Esophagus squamous epithelium (tissue), 5 donors: ENCODE results near the gene SETDB2. TPM values are rescaled to one million over a fixed set of nuclear protein-coding genes. Genes with fewer than 3 reads are reported as not detected.

ENCODE experiments used
- DNase-seq: peaks from one replicate; lab custom pipeline; 2025; lab: John Stamatoyannopoulos, UW
- H3K27ac ChIP-seq, 4 donors: fragments of 200-600 bp; sonication (generic); one replicate each; pipeline ENCODE4 v1.5.1; 2016 to 2019; ENCODE audit warnings: mild to moderate bottlenecking in 1 of 4
- H3K27me3 ChIP-seq, 4 donors: fragments of 200-600 bp; sonication (generic); 1 replicate in 3 of 4; 2 replicates in 1 of 4; pipeline versions ENCODE4 v1.5.1 to v1.6.0; 2017 to 2021; ENCODE audit warnings: antibody characterized with exemption in 1 of 4
- H3K36me3 ChIP-seq, 3 donors: fragments of 200-600 bp; sonication (generic); one replicate each; pipeline ENCODE4 v1.5.1; 2016 to 2019
- H3K4me1 ChIP-seq, 3 donors: fragments of 200-600 bp; sonication (generic); one replicate each; pipeline ENCODE4 v1.5.1; 2017 to 2019
- H3K4me3 ChIP-seq, 4 donors: fragments of 200-600 bp; sonication (generic); 1 replicate in 3 of 4; 2 replicates in 1 of 4; pipeline ENCODE4 v1.5.1; 2016 to 2019; ENCODE audit warnings: mild to moderate bottlenecking in 2 of 4, moderate library complexity in 1 of 4
- H3K9me3 ChIP-seq, 3 donors: fragments of 200-600 bp; sonication (generic); one replicate each; pipeline ENCODE4 v1.5.1; 2016 to 2019
- POLR2A ChIP-seq, 4 donors: fragments of 450-650 bp; IDR thresholded peaks; one replicate each; pipeline ENCODE4 v1.6.1; 2017; ENCODE audit warnings: antibody characterized with exemption in 4 of 4, mild to moderate bottlenecking in 4 of 4, moderate library complexity in 3 of 4
- WGBS, 2 donors: methylation state at CpG; one replicate each; pipeline ENCODE4 v1.1.5; 2018; 5-methylcytosine and 5-hydroxymethylcytosine counted together
- intact Hi-C: fragments of 100-400 bp; cut with DNase I; formaldehyde crosslinking; loops from one replicate; pipeline ENCODE4 v1.15.0; 2022
- total RNA-seq, 4 donors: library from RNA; depleted of rRNA; stranded (reverse); fragments of >200 nt; gene quantifications; one replicate each; pipeline ENCODE4 v1.1.0, GENCODE V29; 2016
- TF ChIP-seq, protein P1 (sequence below), 6 experiments: fragments of 450-650 bp in 4 of 6; fragments of 200-600 bp in 2 of 6; sonication (generic) in 2 of 6; IDR thresholded peaks; one replicate each; pipeline ENCODE4 v1.5.1; 2016 to 2019; ENCODE audit warnings: antibody characterized with exemption in 6 of 6, mild to moderate bottlenecking in 4 of 6, moderate library complexity in 4 of 6
- donor health status: DM: yes; HTN: yes; CAD: no.

Gene SETDB2, protein sequence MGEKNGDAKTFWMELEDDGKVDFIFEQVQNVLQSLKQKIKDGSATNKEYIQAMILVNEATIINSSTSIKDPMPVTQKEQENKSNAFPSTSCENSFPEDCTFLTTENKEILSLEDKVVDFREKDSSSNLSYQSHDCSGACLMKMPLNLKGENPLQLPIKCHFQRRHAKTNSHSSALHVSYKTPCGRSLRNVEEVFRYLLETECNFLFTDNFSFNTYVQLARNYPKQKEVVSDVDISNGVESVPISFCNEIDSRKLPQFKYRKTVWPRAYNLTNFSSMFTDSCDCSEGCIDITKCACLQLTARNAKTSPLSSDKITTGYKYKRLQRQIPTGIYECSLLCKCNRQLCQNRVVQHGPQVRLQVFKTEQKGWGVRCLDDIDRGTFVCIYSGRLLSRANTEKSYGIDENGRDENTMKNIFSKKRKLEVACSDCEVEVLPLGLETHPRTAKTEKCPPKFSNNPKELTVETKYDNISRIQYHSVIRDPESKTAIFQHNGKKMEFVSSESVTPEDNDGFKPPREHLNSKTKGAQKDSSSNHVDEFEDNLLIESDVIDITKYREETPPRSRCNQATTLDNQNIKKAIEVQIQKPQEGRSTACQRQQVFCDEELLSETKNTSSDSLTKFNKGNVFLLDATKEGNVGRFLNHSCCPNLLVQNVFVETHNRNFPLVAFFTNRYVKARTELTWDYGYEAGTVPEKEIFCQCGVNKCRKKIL
- 1 to 10 TPM; 2.3 to 9.0 (median 4.8) TPM for total RNA-seq

DNA sequence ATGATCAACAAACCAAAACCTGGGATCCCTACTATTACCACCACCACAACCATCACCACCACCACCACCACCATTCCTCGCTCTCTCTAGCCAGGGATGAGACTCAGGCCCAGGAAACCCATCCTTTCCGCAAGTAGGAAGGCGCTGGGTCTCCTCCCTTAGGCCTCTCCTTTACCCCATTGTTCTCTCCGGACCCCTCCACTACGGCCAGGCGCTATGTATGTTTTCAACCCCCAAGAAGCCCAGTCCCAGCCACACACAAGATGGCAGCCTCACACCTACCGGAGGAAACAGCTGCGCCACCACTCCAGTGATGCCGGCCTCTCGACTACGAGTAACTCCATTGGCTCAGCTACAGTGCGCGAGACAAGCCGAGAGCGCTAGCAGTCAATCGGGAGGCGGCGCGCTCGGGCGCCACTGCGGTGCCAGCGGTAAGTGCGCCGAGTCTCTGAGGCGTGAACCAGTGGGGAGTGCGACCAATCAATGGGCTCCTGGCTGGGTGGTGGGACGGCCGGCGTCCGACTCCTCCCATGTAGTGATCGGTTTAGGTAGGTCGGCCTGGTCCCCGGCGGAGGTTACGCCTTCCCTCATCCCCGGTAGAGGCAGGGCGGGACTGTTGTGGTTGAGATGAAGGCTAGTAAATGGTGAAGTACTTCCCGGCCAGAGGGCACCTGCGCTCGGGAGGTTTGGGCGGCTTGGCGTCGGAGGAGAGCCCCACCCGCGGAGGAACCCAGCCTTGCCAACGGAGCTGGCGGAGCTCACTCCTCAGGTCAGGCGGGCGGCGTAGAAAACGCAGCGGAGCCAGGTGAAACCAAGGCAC is at the start of gene SETDB2, which contains the start of gene CAB39L:
SETDB2 (plus strand) TSS at position 571 of the 820 bp plus-strand sequence. CDS start 7,620 bp downstream, outside the sequence.
CAB39L (minus strand) TSS at position 361 of the 820 bp plus-strand sequence. CDS start 61,154 bp downstream, outside the sequence.
- peaks cover 6 to 49% (median 10%) of the 10 kb centered on the region in 3 donors for H3K4me1 ChIP-seq
- H3K36me3 ChIP-seq, result no peaks in the 10 kb centered on the region
- TF ChIP-seq, protein P1, sequence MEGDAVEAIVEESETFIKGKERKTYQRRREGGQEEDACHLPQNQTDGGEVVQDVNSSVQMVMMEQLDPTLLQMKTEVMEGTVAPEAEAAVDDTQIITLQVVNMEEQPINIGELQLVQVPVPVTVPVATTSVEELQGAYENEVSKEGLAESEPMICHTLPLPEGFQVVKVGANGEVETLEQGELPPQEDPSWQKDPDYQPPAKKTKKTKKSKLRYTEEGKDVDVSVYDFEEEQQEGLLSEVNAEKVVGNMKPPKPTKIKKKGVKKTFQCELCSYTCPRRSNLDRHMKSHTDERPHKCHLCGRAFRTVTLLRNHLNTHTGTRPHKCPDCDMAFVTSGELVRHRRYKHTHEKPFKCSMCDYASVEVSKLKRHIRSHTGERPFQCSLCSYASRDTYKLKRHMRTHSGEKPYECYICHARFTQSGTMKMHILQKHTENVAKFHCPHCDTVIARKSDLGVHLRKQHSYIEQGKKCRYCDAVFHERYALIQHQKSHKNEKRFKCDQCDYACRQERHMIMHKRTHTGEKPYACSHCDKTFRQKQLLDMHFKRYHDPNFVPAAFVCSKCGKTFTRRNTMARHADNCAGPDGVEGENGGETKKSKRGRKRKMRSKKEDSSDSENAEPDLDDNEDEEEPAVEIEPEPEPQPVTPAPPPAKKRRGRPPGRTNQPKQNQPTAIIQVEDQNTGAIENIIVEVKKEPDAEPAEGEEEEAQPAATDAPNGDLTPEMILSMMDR (IDR thresholded peaks at IDR 0.05), result peak in 5 of 6 experiments; percentile 28 to 61 (median 50)
- TF ChIP-seq POLR2A (IDR thresholded peaks at IDR 0.05), result peak in 3 of 4 donors; percentile 13 to 95 (median 84)
- no peaks in the 10 kb centered on the region for H3K9me3 ChIP-seq
- 1 to 3% methylated on average over 9 to 28 of the region's 53 CpGs for WGBS, 2 donors
- peak within 1 kb of the TSS; percentile 57 to 83 (median 70) for H3K4me3 ChIP-seq
- DNase-seq, result peak; percentile 98
- peak within 1 kb of the TSS; percentile 89 to 96 (median 92) for H3K27ac ChIP-seq
- intact Hi-C loops, result no loop called here
- H3K27me3 ChIP-seq, result no peaks in the 10 kb centered on the region

DNA sequence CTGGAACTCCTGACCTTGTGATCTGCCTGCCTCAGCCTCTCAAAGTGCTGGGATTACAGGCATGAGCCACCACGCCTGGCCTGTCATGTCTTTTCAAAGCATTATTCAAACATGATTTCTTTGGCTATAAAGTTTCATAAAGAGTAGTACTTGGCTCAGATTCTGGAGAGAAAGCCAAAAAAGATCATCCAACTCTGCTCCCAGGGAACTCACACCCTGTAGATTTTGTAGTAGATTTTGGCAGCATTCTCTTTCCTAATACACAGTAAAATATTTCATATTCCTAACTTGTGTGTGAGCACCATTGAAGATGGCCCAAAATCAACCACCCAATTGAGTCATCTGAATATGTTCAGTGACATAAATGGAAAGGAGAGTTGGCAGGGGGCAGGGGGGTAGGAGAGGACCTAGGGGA is 48.6 kb upstream of the SETDB2 start:
- intact Hi-C loops, result no loop called here
- peak overlapping the region in 3 of 4 donors; percentile 40 to 73 (median 70) for H3K27ac ChIP-seq
- DNase-seq, result no peak

DNA sequence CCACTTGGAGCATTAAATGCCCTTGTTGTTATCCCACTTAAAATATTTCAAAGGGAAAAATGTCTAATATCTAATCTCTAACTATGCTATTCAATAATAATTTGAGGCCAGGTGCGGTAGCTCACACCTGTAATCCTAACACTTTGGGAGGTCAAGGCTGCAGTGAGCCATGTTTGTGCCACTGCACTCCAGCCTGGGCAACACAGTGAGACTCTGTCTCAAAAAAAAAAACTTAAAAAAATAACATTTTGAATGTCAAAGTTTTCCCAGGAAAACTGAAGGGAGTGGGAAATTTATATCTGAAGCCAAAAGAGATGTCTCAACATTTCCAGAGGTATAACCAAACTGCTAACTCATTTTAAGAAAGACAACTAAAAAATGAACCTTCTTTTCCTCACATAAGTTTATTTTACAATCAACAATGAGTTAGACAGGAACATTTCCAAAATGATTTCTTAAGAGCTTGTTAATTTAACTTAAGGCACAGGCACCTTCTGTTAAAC is 48.1 kb upstream of the SETDB2 start:
- DNase-seq, result no peak
- intact Hi-C loops, result no loop called here
- Histone ChIP-seq H3K9me3 (no peaks in the 10 kb centered on the region), H3K4me3 (no peak overlapping the region), H3K27me3 (no peaks in the 10 kb centered on the region), H3K36me3 (no peaks in the 10 kb centered on the region), H3K4me1 (peaks cover 0 to 57% (median 3%) of the 10 kb centered on the region in 3 donors), H3K27ac (peak overlapping the region in 3 of 4 donors; percentile 40 to 73 (median 70))
- WGBS, 2 donors, result 56 to 88% methylated on average over 1 of the region's 1 CpG
- TF ChIP-seq, protein P1 (IDR thresholded peaks at IDR 0.05), result no peak
- TF ChIP-seq POLR2A (IDR thresholded peaks at IDR 0.05), result no peak

More for the DNA sequence above, 48.6 kb upstream of the SETDB2 start:
- Histone ChIP-seq H3K27me3 (no peaks in the 10 kb centered on the region), H3K36me3 (no peaks in the 10 kb centered on the region), H3K4me1 (peaks cover 0 to 52% (median 3%) of the 10 kb centered on the region in 3 donors), H3K4me3 (no peak overlapping the region), H3K9me3 (no peaks in the 10 kb centered on the region)
- WGBS, 2 donors, result 25 to 33% methylated on average over 1 of the region's 1 CpG
- TF ChIP-seq POLR2A (IDR thresholded peaks at IDR 0.05), result no peak
- TF ChIP-seq, protein P1 (IDR thresholded peaks at IDR 0.05), result no peak

DNA sequence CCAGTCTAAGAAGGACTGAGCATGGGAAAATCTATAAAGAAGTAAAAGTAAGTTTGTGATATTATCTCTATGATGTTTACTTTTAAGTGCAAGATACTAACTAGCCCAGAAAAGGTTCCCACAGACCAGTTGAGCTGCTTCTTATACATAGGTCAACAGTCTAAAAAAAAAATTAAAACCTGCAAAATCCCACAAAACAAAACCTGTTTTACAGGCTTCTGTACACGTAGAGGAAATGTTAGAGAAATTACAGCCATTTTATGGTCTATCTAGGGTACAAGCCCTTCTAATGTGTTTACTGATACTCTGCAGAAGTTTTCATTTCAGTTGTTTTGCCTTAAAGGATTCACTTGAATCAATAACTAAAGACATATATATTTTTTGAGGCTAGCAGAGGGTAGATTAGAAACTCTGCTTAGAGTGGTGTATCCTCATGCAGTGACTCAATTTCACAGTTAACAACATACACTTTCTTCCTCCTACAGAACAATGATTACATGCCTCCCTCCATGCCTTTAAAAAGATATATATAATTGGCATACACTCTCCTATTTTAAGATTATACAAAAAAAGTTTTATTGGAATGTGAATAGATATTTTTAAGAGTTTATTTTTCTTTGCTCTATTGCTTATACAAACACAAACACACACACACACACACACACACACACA is 44.1 kb upstream of the SETDB2 start:
- H3K27ac ChIP-seq, result peak overlapping the region; percentile 43 to 93 (median 82)
- no peak for DNase-seq
- WGBS, 2 donors, result 31 to 61% methylated on average over 1 of the region's 1 CpG
- no peaks in the 10 kb centered on the region for H3K27me3 ChIP-seq
- TF ChIP-seq, protein P1 (IDR thresholded peaks at IDR 0.05), result no peak
- TF ChIP-seq POLR2A (IDR thresholded peaks at IDR 0.05), result no peak
- peak overlapping the region; percentile 17 to 62 (median 47) for H3K4me3 ChIP-seq
- H3K36me3 ChIP-seq, result no peaks in the 10 kb centered on the region
- H3K9me3 ChIP-seq, result no peaks in the 10 kb centered on the region
- H3K4me1 ChIP-seq, result peaks cover 0 to 69% (median 3%) of the 10 kb centered on the region in 3 donors
- intact Hi-C loops, result no loop called here
